ENCODE data around the gene NT5C2.

Gene NT5C2

GRCh38 chr10:103120546-103120945, 72.5 kb downstream of the NT5C2 start:
- H3K79me2 ChIP-seq (ENCODE audit: low read length), result no peaks in the 10 kb centered on the region
- H3K4me3 ChIP-seq (ENCODE audit: low read length), result no peak overlapping the region
- H4K20me1 ChIP-seq (ENCODE audit: insufficient read depth, low read length), result no peaks in the 10 kb centered on the region
- no peaks in the 10 kb centered on the region for H3K9me2 ChIP-seq (replicated peaks; ENCODE audit: insufficient read depth, low read length)
- no peaks in the 10 kb centered on the region for H3K9me3 ChIP-seq (replicated peaks; ENCODE audit: insufficient read depth, low read length)
- no peaks in the 10 kb centered on the region; the same call in 1 of the 2 replicates for H3F3A ChIP-seq (ENCODE audit: insufficient read depth, low read length)
- no peak overlapping the region for H3K4me2 ChIP-seq (ENCODE audit: low read depth, low read length)
- H3K27me3 ChIP-seq (replicated peaks; ENCODE audit: insufficient read depth, low read length), result no peaks in the 10 kb centered on the region
- no peaks in the 10 kb centered on the region; the same call in 1 of the 2 replicates for H3K36me3 ChIP-seq (replicated peaks; ENCODE audit: insufficient read depth, low read length)
- no peak overlapping the region for H2AFZ ChIP-seq (ENCODE audit: low read length)
- no peak overlapping the region for H3K9ac ChIP-seq (ENCODE audit: low read length)
- DNase-seq, result no peak
- no peak for TF ChIP-seq EZH2phosphoT487 (IDR thresholded peaks at IDR 0.05; ENCODE audit: low read length)
- no peak for TF ChIP-seq EZH2 (optimal IDR thresholded peaks at IDR 0.05; ENCODE audit: low read depth, low read length)
- no peak for TF ChIP-seq CTCF (IDR thresholded peaks at IDR 0.05; ENCODE audit: low read length)
- no peak overlapping the region for H3K27ac ChIP-seq (ENCODE audit: low read length)
- H3K4me1 ChIP-seq (ENCODE audit: low read length), result no peaks in the 10 kb centered on the region

GRCh38 chr10:103117247-103117646, 75.8 kb downstream of the NT5C2 start:
- TF ChIP-seq EZH2 (optimal IDR thresholded peaks at IDR 0.05; ENCODE audit: low read depth, low read length) (no peak), EZH2phosphoT487 (IDR thresholded peaks at IDR 0.05; ENCODE audit: low read length) (no peak), CTCF (IDR thresholded peaks at IDR 0.05; ENCODE audit: low read length) (no peak)
- peaks cover 16% of the 10 kb centered on the region for H3K4me1 ChIP-seq (ENCODE audit: low read length)
- 0 out of 2 replicates have a peak, but pooled peaks cover 10% of the 10 kb centered on the region for H3K79me2 ChIP-seq (ENCODE audit: low read length)
- H3K9ac ChIP-seq (ENCODE audit: low read length), result no peak overlapping the region
- H4K20me1 ChIP-seq (ENCODE audit: insufficient read depth, low read length), result no peaks in the 10 kb centered on the region
- H3K27ac ChIP-seq (ENCODE audit: low read length), result no peak overlapping the region
- H3K9me3 ChIP-seq (replicated peaks; ENCODE audit: insufficient read depth, low read length), result no peaks in the 10 kb centered on the region
- H3K4me2 ChIP-seq (ENCODE audit: low read depth, low read length), result no peak overlapping the region
- H3K27me3 ChIP-seq (replicated peaks; ENCODE audit: insufficient read depth, low read length), result no peaks in the 10 kb centered on the region
- no peak overlapping the region for H3K4me3 ChIP-seq (ENCODE audit: low read length)
- H3K9me2 ChIP-seq (replicated peaks; ENCODE audit: insufficient read depth, low read length), result no peaks in the 10 kb centered on the region
- DNase-seq, result no peak
- no peak overlapping the region for H2AFZ ChIP-seq (ENCODE audit: low read length)
- peaks cover 7% of the 10 kb centered on the region for H3F3A ChIP-seq (ENCODE audit: insufficient read depth, low read length)
- H3K36me3 ChIP-seq (replicated peaks; ENCODE audit: insufficient read depth, low read length), result no peaks in the 10 kb centered on the region

GRCh38 chr10:103114876-103115275, 78.2 kb downstream of the NT5C2 start:
- Histone ChIP-seq H3K4me1 (ENCODE audit: low read length) (peaks cover 34% of the 10 kb centered on the region), H3K4me3 (ENCODE audit: low read length) (no peak overlapping the region), H3K36me3 (replicated peaks; ENCODE audit: insufficient read depth, low read length) (no peaks in the 10 kb centered on the region), H3K9me2 (replicated peaks; ENCODE audit: insufficient read depth, low read length) (no peaks in the 10 kb centered on the region), H3K27ac (ENCODE audit: low read length) (no peak overlapping the region), H4K20me1 (ENCODE audit: insufficient read depth, low read length) (no peaks in the 10 kb centered on the region), H2AFZ (ENCODE audit: low read length) (no peak overlapping the region), H3F3A (ENCODE audit: insufficient read depth, low read length) (peaks cover 25% of the 10 kb centered on the region), H3K4me2 (ENCODE audit: low read depth, low read length) (no peak overlapping the region), H3K27me3 (replicated peaks; ENCODE audit: insufficient read depth, low read length) (no peaks in the 10 kb centered on the region), H3K9me3 (replicated peaks; ENCODE audit: insufficient read depth, low read length) (no peaks in the 10 kb centered on the region), H3K9ac (ENCODE audit: low read length) (no peak overlapping the region), H3K79me2 (ENCODE audit: low read length) (peaks cover 17% of the 10 kb centered on the region)
- no peak for DNase-seq
- no peak for TF ChIP-seq EZH2 (optimal IDR thresholded peaks at IDR 0.05; ENCODE audit: low read depth, low read length)
- TF ChIP-seq CTCF (IDR thresholded peaks at IDR 0.05; ENCODE audit: low read length), result no peak
- TF ChIP-seq EZH2phosphoT487 (IDR thresholded peaks at IDR 0.05; ENCODE audit: low read length), result no peak
